PC-9 (cell line): ENCODE data around the gene OBSL1.

Experiments
- CTCF ChIP-seq: fragments of 200-600 bp; sonication (generic); conservative IDR thresholded peaks from 2 replicates; pipeline ENCODE4 v1.6.1; 2017; ENCODE audit warnings: mixed run types, antibody characterized with exemption, mild to moderate bottlenecking, moderate library complexity
- EZH2 ChIP-seq: fragments of 200-600 bp; sonication (generic); IDR thresholded peaks from 2 replicates; pipeline ENCODE4 v1.8.0; 2017; ENCODE audit warnings: antibody characterized with exemption, low read depth

- no peak for TF ChIP-seq CTCF
- no peak for TF ChIP-seq EZH2
These were observed 14.0 kb downstream of the OBSL1 start for GRCh38 chr2:219557320-219557719.
